Keratinocyte (primary cell): ENCODE measurements around the gene STARD5. TPM values are rescaled to one million over a fixed set of nuclear protein-coding genes. Genes with fewer than 3 reads are reported as not detected.

Experiments
- DNase-seq: peaks from one replicate; pipeline ENCODE4 v3.0.0-alpha.2; 2011; ENCODE audit warnings: low read depth, missing footprints, low spot score
- FAIRE-seq: peaks from 2 replicates; lab custom pipeline; 2011; peaks lifted over from hg19 to GRCh38; lab: Jason Lieb, UNC
- H2AFZ ChIP-seq: 2 replicates; pipeline ENCODE4 v1.6.0; 2012; ENCODE audit warnings: low read length, control low read depth, inconsistent platforms; ENCODE audit not compliant: control insufficient read depth
- H3K27ac ChIP-seq: 2 replicates; pipeline ENCODE4 v1.5.1; 2011; ENCODE audit warnings: low read length; ENCODE audit not compliant: control insufficient read depth, insufficient read depth
- H3K27me3 ChIP-seq: 3 replicates; pipeline ENCODE4 v1.6.0; 2011; ENCODE audit warnings: low read length; ENCODE audit not compliant: control insufficient read depth, insufficient read depth; ENCODE audit errors: extremely low read depth
- H3K36me3 ChIP-seq, 2 experiments: 2 replicates in 1 of 2; 3 replicates in 1 of 2; pipeline ENCODE4 v1.5.1; 2011; ENCODE audit warnings: low read length in 2 of 2, mild to moderate bottlenecking in 1 of 2; ENCODE audit not compliant: control insufficient read depth in 2 of 2, insufficient read depth in 2 of 2; ENCODE audit errors: extremely low read depth in 1 of 2
- H3K4me1 ChIP-seq: 3 replicates; pipeline ENCODE4 v1.5.1; 2011; ENCODE audit warnings: low read length; ENCODE audit not compliant: control insufficient read depth, insufficient read depth; ENCODE audit errors: extremely low read depth
- H3K4me2 ChIP-seq: 3 replicates; pipeline ENCODE4 v1.6.0; 2011; ENCODE audit warnings: low read depth, low read length; ENCODE audit not compliant: control insufficient read depth, insufficient read depth; ENCODE audit errors: extremely low read depth
- H3K4me3 ChIP-seq, 3 experiments: fragments of 200-600 bp in 1 of 3; sonication (generic) in 1 of 3; 2 replicates in 2 of 3; 3 replicates in 1 of 3; pipeline ENCODE4 v1.5.1; 2011 to 2016; ENCODE audit warnings: low read length in 3 of 3, mild to moderate bottlenecking in 3 of 3, control low read depth in 2 of 3, inconsistent platforms in 1 of 3, low read depth in 1 of 3, mixed read lengths in 1 of 3, mixed run types in 1 of 3, moderate library complexity in 1 of 3; ENCODE audit not compliant: control insufficient read depth in 2 of 3, insufficient read depth in 2 of 3; ENCODE audit errors: extremely low read depth in 1 of 3
- H3K79me2 ChIP-seq: 2 replicates; pipeline ENCODE4 v1.6.0; 2012; ENCODE audit warnings: low read length; ENCODE audit not compliant: control insufficient read depth, insufficient read depth
- H3K9ac ChIP-seq: 3 replicates; pipeline ENCODE4 v1.6.0; 2011; ENCODE audit warnings: low read length; ENCODE audit not compliant: control insufficient read depth, insufficient read depth; ENCODE audit errors: extremely low read depth
- H3K9me1 ChIP-seq: 3 replicates; pipeline ENCODE4 v1.6.0; 2011; ENCODE audit warnings: low read length; ENCODE audit not compliant: control insufficient read depth, insufficient read depth; ENCODE audit errors: extremely low read depth
- H3K9me3 ChIP-seq: 2 replicates; pipeline ENCODE4 v1.5.1; 2012; ENCODE audit warnings: low read depth, low read length; ENCODE audit not compliant: control insufficient read depth
- H4K20me1 ChIP-seq: 3 replicates; pipeline ENCODE4 v1.6.0; 2011; ENCODE audit warnings: low read length; ENCODE audit not compliant: control insufficient read depth, insufficient read depth; ENCODE audit errors: extremely low read depth
- EZH2 ChIP-seq: IDR thresholded peaks from one replicate; pipeline ENCODE4 v1.6.1; 2012; ENCODE audit warnings: inconsistent platforms, mild to moderate bottlenecking, low read length, moderate library complexity
- dilution Hi-C: fragments of 300-500 bp; cut with MboI; formaldehyde crosslinking; loops from one replicate; pipeline ENCODE4 v1.7.0; 2020; ENCODE audit warnings: low sequenced_read_pairs; ENCODE audit not compliant: extremely low pct_ligation_motif_present
- polyA plus RNA-seq, 5 experiments: library from polyadenylated mRNA; depleted of rRNA in 3 of 5; stranded (reverse) in 3 of 5; stranded (forward) in 1 of 5; unstranded in 1 of 5; fragments of >200 nt; gene quantifications; 1 replicate in 1 of 5; 2 replicates in 3 of 5; 3 replicates in 1 of 5; pipeline versions ENCODE4 v1.2.1 to v1.2.3, GENCODE V29; 2011 to 2012; ENCODE audit warnings: missing spikeins in 2 of 5, low read depth in 1 of 5, low replicate concordance in 1 of 5
- TF ChIP-seq, protein P1 (sequence below), 3 experiments: IDR thresholded peaks in 1 of 3; conservative IDR thresholded peaks in 1 of 3; optimal IDR thresholded peaks in 1 of 3; 2 replicates in 2 of 3; 3 replicates in 1 of 3; pipeline versions ENCODE3 to v1.5.1; 2011; ENCODE audit warnings: low read length in 3 of 3, mild to moderate bottlenecking in 3 of 3, moderate library complexity in 2 of 3, control low read depth in 1 of 3, inconsistent platforms in 1 of 3; ENCODE audit not compliant: insufficient read depth in 2 of 3; ENCODE audit errors: extremely low read depth in 1 of 3

Gene STARD5
- polyA plus RNA-seq, 1 donor (not counting 4 experiments of a cell fraction or from before 2014, with no cell fraction given), result 38.8 TPM

DNA sequence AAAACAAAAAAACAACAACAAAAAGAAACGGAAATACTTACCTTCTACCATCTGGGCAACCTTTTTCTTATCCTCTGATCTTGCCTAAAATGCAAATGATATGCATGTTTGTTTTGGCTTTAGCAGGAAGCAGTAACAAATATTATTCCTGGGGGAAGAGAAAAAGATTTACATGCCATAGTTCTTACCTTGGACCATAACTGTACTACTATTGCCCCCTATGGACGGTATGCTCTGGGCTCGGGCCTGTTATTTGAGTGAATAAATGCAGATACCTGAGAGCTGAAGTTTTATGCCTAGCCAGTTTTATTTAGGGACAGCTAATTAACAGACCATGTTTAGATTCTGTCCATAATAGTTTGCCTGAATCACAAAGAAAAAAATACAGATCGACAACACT lies 12.6 kb upstream of the STARD5 start:
- H3K4me1 ChIP-seq, result peaks cover 3% of the 10 kb centered on the region
- H3K36me3 ChIP-seq, result no peaks in the 10 kb centered on the region
- H3K4me3 ChIP-seq, result no peak overlapping the region
- dilution Hi-C loops, result no loop called here
- H4K20me1 ChIP-seq, result no peaks in the 10 kb centered on the region
- TF ChIP-seq, protein P1, sequence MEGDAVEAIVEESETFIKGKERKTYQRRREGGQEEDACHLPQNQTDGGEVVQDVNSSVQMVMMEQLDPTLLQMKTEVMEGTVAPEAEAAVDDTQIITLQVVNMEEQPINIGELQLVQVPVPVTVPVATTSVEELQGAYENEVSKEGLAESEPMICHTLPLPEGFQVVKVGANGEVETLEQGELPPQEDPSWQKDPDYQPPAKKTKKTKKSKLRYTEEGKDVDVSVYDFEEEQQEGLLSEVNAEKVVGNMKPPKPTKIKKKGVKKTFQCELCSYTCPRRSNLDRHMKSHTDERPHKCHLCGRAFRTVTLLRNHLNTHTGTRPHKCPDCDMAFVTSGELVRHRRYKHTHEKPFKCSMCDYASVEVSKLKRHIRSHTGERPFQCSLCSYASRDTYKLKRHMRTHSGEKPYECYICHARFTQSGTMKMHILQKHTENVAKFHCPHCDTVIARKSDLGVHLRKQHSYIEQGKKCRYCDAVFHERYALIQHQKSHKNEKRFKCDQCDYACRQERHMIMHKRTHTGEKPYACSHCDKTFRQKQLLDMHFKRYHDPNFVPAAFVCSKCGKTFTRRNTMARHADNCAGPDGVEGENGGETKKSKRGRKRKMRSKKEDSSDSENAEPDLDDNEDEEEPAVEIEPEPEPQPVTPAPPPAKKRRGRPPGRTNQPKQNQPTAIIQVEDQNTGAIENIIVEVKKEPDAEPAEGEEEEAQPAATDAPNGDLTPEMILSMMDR (optimal IDR thresholded peaks at IDR 0.05 in 1 of 3, IDR thresholded peaks at IDR 0.05 in 1 of 3, conservative IDR thresholded peaks at IDR 0.05 in 1 of 3; ENCODE audit: extremely low read depth in 1 of 3, insufficient read depth in 2 of 3, low read length in 3 of 3), result peak; percentile 26 to 55 (median 41)
- no peak for TF ChIP-seq EZH2
- peaks cover 5% of the 10 kb centered on the region for H3K27me3 ChIP-seq
- H3K9me3 ChIP-seq, result no peaks in the 10 kb centered on the region
- DNase-seq, result no peak
- no peak overlapping the region for H3K27ac ChIP-seq
- no peak for FAIRE-seq
- H2AFZ ChIP-seq, result no peak overlapping the region
- no peaks in the 10 kb centered on the region for H3K79me2 ChIP-seq
- no peak overlapping the region for H3K4me2 ChIP-seq
- H3K9ac ChIP-seq, result no peak overlapping the region
- H3K9me1 ChIP-seq, result no peaks in the 10 kb centered on the region

DNA sequence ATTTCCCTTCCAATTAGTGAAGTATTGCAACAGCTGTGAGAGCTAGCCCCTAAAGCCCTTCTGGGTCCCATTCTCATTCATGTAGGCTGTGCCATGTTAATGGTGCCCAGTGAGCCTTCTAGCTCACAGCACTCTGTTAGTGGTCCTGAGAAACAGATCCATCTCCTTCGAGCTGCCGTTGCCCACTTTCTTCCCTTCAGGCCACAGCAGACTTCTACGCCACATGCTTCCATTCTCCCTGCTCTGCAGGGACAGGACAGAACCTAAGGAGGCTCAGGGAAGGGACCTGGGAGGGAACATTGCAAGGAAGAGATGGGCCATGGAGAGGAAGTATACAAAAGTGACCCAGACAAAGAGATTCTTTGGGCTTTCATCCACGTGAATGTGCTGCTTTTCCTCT lies 11.7 kb upstream of the STARD5 start:
- Histone ChIP-seq H3K9me3 (no peaks in the 10 kb centered on the region), H2AFZ (no peak overlapping the region), H3K4me1 (peaks cover 3% of the 10 kb centered on the region), H3K79me2 (no peaks in the 10 kb centered on the region), H4K20me1 (no peaks in the 10 kb centered on the region), H3K4me3 (no peak overlapping the region), H3K4me2 (no peak overlapping the region), H3K36me3 (no peaks in the 10 kb centered on the region), H3K27ac (no peak overlapping the region), H3K9ac (no peak overlapping the region), H3K27me3 (peaks cover 5% of the 10 kb centered on the region), H3K9me1 (no peaks in the 10 kb centered on the region)
- no peak for FAIRE-seq
- TF ChIP-seq, protein P1 (optimal IDR thresholded peaks at IDR 0.05 in 1 of 3, IDR thresholded peaks at IDR 0.05 in 1 of 3, conservative IDR thresholded peaks at IDR 0.05 in 1 of 3; ENCODE audit: extremely low read depth in 1 of 3, insufficient read depth in 2 of 3, low read length in 3 of 3), result no peak
- TF ChIP-seq EZH2, result no peak
- dilution Hi-C loops, result no loop called here
- DNase-seq, result no peak
